ENCODE results near the gene PHACTR1. TPM values are rescaled to one million over a fixed set of nuclear protein-coding genes. Genes with fewer than 3 reads are reported as not detected.
"Not testable (repeated sequence)": the region's sequence is repeated elsewhere in the genome, so short reads cannot be mapped to it uniquely, and the experiment has no call there.

PHACTR1 gene
- total RNA-seq, 1 donor from 2014 or later: 50.7 TPM

DNA sequence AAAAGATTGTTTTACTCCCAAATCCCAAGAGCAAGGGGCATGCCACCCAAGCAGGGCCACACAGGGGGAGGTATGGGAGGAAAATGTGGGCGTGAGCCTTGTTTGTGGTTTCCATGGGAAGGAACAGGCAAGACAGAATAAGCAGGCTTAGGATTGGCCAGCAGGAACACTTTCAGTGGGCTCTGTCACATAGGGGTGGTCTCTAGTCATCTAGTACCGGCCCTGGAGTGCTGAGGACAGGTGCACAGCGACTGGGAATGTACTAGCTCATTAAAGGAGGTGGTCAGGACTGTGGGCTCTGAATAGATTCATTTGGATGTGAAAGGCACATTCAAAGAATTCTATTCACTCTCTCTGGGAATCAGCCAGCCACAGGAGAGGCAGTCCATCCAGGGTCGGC is 436.2 kb downstream of the PHACTR1 start:
- H3K27ac Mint-ChIP-seq (ENCODE audit: unreplicated experiment): no peak overlapping the region
- H3K9me3 Mint-ChIP-seq (ENCODE audit: unreplicated experiment): peaks cover 7% of the 10 kb centered on the region
- H3K36me3 Mint-ChIP-seq (ENCODE audit: unreplicated experiment): no peaks in the 10 kb centered on the region
- no peak for DNase-seq
- H3K27me3 Mint-ChIP-seq (ENCODE audit: unreplicated experiment): peaks cover 8% of the 10 kb centered on the region
- TF ChIP-seq, protein P1, sequence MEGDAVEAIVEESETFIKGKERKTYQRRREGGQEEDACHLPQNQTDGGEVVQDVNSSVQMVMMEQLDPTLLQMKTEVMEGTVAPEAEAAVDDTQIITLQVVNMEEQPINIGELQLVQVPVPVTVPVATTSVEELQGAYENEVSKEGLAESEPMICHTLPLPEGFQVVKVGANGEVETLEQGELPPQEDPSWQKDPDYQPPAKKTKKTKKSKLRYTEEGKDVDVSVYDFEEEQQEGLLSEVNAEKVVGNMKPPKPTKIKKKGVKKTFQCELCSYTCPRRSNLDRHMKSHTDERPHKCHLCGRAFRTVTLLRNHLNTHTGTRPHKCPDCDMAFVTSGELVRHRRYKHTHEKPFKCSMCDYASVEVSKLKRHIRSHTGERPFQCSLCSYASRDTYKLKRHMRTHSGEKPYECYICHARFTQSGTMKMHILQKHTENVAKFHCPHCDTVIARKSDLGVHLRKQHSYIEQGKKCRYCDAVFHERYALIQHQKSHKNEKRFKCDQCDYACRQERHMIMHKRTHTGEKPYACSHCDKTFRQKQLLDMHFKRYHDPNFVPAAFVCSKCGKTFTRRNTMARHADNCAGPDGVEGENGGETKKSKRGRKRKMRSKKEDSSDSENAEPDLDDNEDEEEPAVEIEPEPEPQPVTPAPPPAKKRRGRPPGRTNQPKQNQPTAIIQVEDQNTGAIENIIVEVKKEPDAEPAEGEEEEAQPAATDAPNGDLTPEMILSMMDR (IDR thresholded peaks at IDR 0.05; ENCODE audit: partially characterized antibody, unreplicated experiment): no peak
- peaks cover 11% of the 10 kb centered on the region for H3K4me1 Mint-ChIP-seq (ENCODE audit: low read depth, unreplicated experiment)
- H3K4me3 Mint-ChIP-seq (ENCODE audit: unreplicated experiment): no peak overlapping the region

DNA sequence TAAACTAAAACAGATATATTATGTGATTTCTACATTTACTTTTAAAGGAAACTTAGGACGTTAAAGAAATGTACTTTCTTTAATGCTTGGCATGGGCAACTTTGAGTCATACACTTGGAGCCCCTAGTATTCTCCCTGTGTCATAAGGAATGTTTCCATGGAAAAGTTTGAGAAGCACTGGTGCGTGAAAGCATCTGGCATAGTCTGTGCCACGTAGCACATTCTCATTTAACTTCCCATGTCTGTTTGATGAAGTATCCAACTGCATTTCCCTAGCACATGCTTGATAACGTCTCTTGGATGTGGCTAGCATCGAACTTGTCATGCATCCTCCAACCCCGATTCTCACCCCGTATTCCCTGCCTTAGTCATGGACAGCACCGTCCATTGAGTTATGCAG is 439.8 kb downstream of the PHACTR1 start:
- H3K36me3 Mint-ChIP-seq (ENCODE audit: unreplicated experiment): no peaks in the 10 kb centered on the region
- peaks cover 10% of the 10 kb centered on the region for H3K9me3 Mint-ChIP-seq (ENCODE audit: unreplicated experiment)
- TF ChIP-seq, protein P1 (IDR thresholded peaks at IDR 0.05; ENCODE audit: partially characterized antibody, unreplicated experiment): no peak
- peaks cover 10% of the 10 kb centered on the region for H3K27me3 Mint-ChIP-seq (ENCODE audit: unreplicated experiment)
- H3K27ac Mint-ChIP-seq (ENCODE audit: unreplicated experiment): no peak overlapping the region
- H3K4me1 Mint-ChIP-seq (ENCODE audit: low read depth, unreplicated experiment): peaks cover 11% of the 10 kb centered on the region
- DNase-seq: no peak
- no peak overlapping the region for H3K4me3 Mint-ChIP-seq (ENCODE audit: unreplicated experiment)

GRCh38 chr6:13157293-13157692 is 440.7 kb downstream of the PHACTR1 start:
- Mint-ChIP-seq H3K27me3 (ENCODE audit: unreplicated experiment) (peaks cover 10% of the 10 kb centered on the region), H3K4me1 (ENCODE audit: low read depth, unreplicated experiment) (peaks cover 11% of the 10 kb centered on the region), H3K27ac (ENCODE audit: unreplicated experiment) (peak overlapping the region; percentile 24), H3K9me3 (ENCODE audit: unreplicated experiment) (peaks cover 10% of the 10 kb centered on the region), H3K4me3 (ENCODE audit: unreplicated experiment) (peak overlapping the region; percentile 33), H3K36me3 (ENCODE audit: unreplicated experiment) (no peaks in the 10 kb centered on the region)
- DNase-seq: peak; percentile 31
- TF ChIP-seq, protein P1 (IDR thresholded peaks at IDR 0.05; ENCODE audit: partially characterized antibody, unreplicated experiment): no peak

- peaks cover 17% of the 10 kb centered on the region for H3K4me1 Mint-ChIP-seq (ENCODE audit: low read depth, unreplicated experiment)
- TF ChIP-seq, protein P1 (IDR thresholded peaks at IDR 0.05; ENCODE audit: partially characterized antibody, unreplicated experiment): no peak
- H3K27me3 Mint-ChIP-seq (ENCODE audit: unreplicated experiment): peaks cover 12% of the 10 kb centered on the region
- DNase-seq: no peak
- H3K9me3 Mint-ChIP-seq (ENCODE audit: unreplicated experiment): peaks cover 12% of the 10 kb centered on the region
- no peaks in the 10 kb centered on the region for H3K36me3 Mint-ChIP-seq (ENCODE audit: unreplicated experiment)
- H3K27ac Mint-ChIP-seq (ENCODE audit: unreplicated experiment): no peak overlapping the region
- H3K4me3 Mint-ChIP-seq (ENCODE audit: unreplicated experiment): no peak overlapping the region
Observed at GRCh38 chr6:13159300-13159699, 442.7 kb downstream of the PHACTR1 start.

- Mint-ChIP-seq H3K27me3 (ENCODE audit: unreplicated experiment) (peaks cover 13% of the 10 kb centered on the region), H3K9me3 (ENCODE audit: unreplicated experiment) (peaks cover 13% of the 10 kb centered on the region), H3K4me1 (ENCODE audit: low read depth, unreplicated experiment) (peaks cover 21% of the 10 kb centered on the region)
- DNase-seq; H3K4me3 Mint-ChIP-seq (ENCODE audit: unreplicated experiment); H3K27ac Mint-ChIP-seq (ENCODE audit: unreplicated experiment); H3K36me3 Mint-ChIP-seq (ENCODE audit: unreplicated experiment): not testable (repeated sequence)
Observed at GRCh38 chr6:13159822-13160221, 443.3 kb downstream of the PHACTR1 start.

Data from glutamatergic neuron (in vitro differentiated cells).